ENCODE measurements around the gene EMP3. TPM values are rescaled to one million over a fixed set of nuclear protein-coding genes. Genes with fewer than 3 reads are reported as not detected.

EMP3 gene
- total RNA-seq, 3 donors from 2014 or later (not counting 1 experiment from before 2014, with no cell fraction given), result 284 to 342 (median 334) TPM

DNA sequence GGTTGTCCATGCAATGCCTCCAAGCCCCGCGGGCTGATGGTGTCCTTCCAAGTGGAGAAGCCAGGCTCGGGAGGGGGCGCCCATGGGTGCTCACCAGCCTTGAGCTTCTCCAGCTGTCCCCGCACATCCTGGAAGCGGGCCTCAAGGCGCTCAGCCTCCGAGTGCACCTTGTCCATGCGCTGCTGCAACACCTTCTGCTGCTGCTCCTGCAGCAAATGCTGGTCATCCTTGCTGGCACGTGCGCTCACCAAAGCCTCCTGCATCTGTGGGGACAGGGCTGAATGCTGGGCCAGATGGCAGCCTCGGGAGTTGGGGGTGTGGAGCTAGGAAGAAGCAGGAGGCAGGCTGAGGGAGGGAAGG is 22.8 kb upstream of the EMP3 start:
- Mint-ChIP-seq H3K36me3 (no peaks in the 10 kb centered on the region), H3K4me3 (no peak overlapping the region), H3K27ac (no peak overlapping the region), H3K27me3 (ENCODE audit: low read depth in 2 of 2) (no peaks in the 10 kb centered on the region), H3K9me3 (no peaks in the 10 kb centered on the region), H3K4me1 (no peaks in the 10 kb centered on the region)
- Histone ChIP-seq H3K27ac (ENCODE audit: low read length) (no peak overlapping the region), H3K4me1 (ENCODE audit: control insufficient read depth, insufficient read depth, low read length) (no peaks in the 10 kb centered on the region), H3K4me3 (ENCODE audit: low read length) (no peak overlapping the region), H3K9me3 (ENCODE audit: control insufficient read depth, insufficient read depth, low read length) (no peaks in the 10 kb centered on the region), H3K27me3 (ENCODE audit: control insufficient read depth, insufficient read depth, low read length) (no peaks in the 10 kb centered on the region), H3K36me3 (ENCODE audit: control insufficient read depth, insufficient read depth, low read length) (no peaks in the 10 kb centered on the region)
- intact Hi-C loops (cut with micrococcal nuclease), result no loop called here
- no peak for ATAC-seq
- TF ChIP-seq, protein P1, sequence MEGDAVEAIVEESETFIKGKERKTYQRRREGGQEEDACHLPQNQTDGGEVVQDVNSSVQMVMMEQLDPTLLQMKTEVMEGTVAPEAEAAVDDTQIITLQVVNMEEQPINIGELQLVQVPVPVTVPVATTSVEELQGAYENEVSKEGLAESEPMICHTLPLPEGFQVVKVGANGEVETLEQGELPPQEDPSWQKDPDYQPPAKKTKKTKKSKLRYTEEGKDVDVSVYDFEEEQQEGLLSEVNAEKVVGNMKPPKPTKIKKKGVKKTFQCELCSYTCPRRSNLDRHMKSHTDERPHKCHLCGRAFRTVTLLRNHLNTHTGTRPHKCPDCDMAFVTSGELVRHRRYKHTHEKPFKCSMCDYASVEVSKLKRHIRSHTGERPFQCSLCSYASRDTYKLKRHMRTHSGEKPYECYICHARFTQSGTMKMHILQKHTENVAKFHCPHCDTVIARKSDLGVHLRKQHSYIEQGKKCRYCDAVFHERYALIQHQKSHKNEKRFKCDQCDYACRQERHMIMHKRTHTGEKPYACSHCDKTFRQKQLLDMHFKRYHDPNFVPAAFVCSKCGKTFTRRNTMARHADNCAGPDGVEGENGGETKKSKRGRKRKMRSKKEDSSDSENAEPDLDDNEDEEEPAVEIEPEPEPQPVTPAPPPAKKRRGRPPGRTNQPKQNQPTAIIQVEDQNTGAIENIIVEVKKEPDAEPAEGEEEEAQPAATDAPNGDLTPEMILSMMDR (IDR thresholded peaks at IDR 0.05), result no peak
- no peak for DNase-seq
- 92% methylated on average over 12 of the region's 12 CpGs for WGBS (ENCODE audit: insufficient coverage)

DNA sequence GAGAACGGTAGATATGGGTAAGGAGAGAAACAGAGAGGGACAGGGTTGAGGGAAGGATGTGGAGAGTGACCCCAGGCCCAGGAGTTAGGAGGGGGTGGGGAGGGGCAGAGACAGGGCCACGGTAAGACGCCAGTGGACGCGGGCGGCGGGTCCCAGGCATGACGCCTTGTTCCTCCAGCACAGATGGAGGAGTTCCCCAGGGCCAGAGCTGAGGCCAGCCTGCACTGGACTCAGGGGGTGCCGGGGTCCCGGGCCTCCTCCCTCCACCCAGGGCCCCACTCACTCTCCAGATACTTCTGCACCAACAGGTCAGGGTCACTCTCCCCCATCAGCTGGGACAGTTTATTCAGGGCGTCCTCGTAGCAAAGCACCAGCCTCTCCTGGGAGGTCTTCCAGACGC is 22.0 kb upstream of the EMP3 start:
- Histone ChIP-seq H3K27ac (ENCODE audit: low read length) (no peak overlapping the region), H3K27me3 (ENCODE audit: control insufficient read depth, insufficient read depth, low read length) (no peaks in the 10 kb centered on the region), H3K9me3 (ENCODE audit: control insufficient read depth, insufficient read depth, low read length) (no peaks in the 10 kb centered on the region), H3K36me3 (ENCODE audit: control insufficient read depth, insufficient read depth, low read length) (no peaks in the 10 kb centered on the region), H3K4me3 (ENCODE audit: low read length) (no peak overlapping the region), H3K4me1 (ENCODE audit: control insufficient read depth, insufficient read depth, low read length) (no peaks in the 10 kb centered on the region)
- TF ChIP-seq, protein P1 (IDR thresholded peaks at IDR 0.05), result no peak
- WGBS (ENCODE audit: insufficient coverage), result 92% methylated on average over 13 of the region's 13 CpGs
- H3K27me3 Mint-ChIP-seq (ENCODE audit: low read depth in 2 of 2), result no peaks in the 10 kb centered on the region
- intact Hi-C loops (cut with micrococcal nuclease), result no loop called here
- DNase-seq, result no peak
- H3K4me1 Mint-ChIP-seq, result no peaks in the 10 kb centered on the region
- ATAC-seq, result no peak
- no peak overlapping the region for H3K27ac Mint-ChIP-seq
- no peaks in the 10 kb centered on the region for H3K36me3 Mint-ChIP-seq
- no peaks in the 10 kb centered on the region for H3K9me3 Mint-ChIP-seq
- H3K4me3 Mint-ChIP-seq, result no peak overlapping the region

DNA sequence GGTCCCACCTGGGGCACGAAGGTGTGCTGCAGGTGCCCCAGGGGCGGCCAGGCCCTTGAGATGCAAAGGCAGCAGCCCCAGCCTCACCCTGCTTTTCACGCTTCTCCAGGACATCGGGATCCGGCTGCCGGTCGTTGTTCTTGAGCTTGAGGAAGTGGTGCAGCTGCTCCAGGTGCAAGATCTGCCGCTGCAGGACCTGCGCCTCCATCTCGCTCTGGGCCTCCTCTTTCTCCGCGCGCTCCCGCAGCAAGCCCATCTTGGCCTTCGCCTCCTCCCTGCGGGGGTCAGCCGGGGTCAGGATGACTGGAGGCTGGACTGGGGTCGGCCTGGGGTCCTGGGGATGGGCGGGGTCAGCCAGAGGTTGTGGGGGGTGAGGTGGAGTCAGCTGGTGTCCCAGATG is 21.5 kb upstream of the EMP3 start:
- H3K9me3 ChIP-seq (ENCODE audit: control insufficient read depth, insufficient read depth, low read length), result no peaks in the 10 kb centered on the region
- WGBS (ENCODE audit: insufficient coverage), result 89% methylated on average over 19 of the region's 19 CpGs
- TF ChIP-seq, protein P1 (IDR thresholded peaks at IDR 0.05), result no peak
- no peaks in the 10 kb centered on the region for H3K36me3 Mint-ChIP-seq
- H3K27me3 ChIP-seq (ENCODE audit: control insufficient read depth, insufficient read depth, low read length), result no peaks in the 10 kb centered on the region
- no peak overlapping the region for H3K27ac Mint-ChIP-seq
- no peak for DNase-seq
- no peak for ATAC-seq
- no peak overlapping the region for H3K4me3 ChIP-seq (ENCODE audit: low read length)
- no peaks in the 10 kb centered on the region for H3K4me1 Mint-ChIP-seq
- intact Hi-C loops (cut with micrococcal nuclease), result no loop called here
- no peak overlapping the region for H3K4me3 Mint-ChIP-seq
- no peaks in the 10 kb centered on the region for H3K27me3 Mint-ChIP-seq (ENCODE audit: low read depth in 2 of 2)
- no peaks in the 10 kb centered on the region for H3K4me1 ChIP-seq (ENCODE audit: control insufficient read depth, insufficient read depth, low read length)
- no peaks in the 10 kb centered on the region for H3K36me3 ChIP-seq (ENCODE audit: control insufficient read depth, insufficient read depth, low read length)
- no peak overlapping the region for H3K27ac ChIP-seq (ENCODE audit: low read length)
- no peaks in the 10 kb centered on the region for H3K9me3 Mint-ChIP-seq
